DND-41 (cell line): Measurements from ENCODE around the gene KCND3.

ENCODE experiments used
- ATAC-seq: fragments of 200-7000 bp; cut with Tn5 transposase; 3 replicates; pipeline ENCODE4 v1.9.1; 2021; ENCODE audit warnings: low read depth; ENCODE audit not compliant: insufficient read depth
- DNase-seq: peaks from one replicate; pipeline ENCODE4 v3.0.0-alpha.2; 2020
- H2AFZ ChIP-seq: 2 replicates; pipeline ENCODE4 v1.6.0; 2012; ENCODE audit warnings: low read depth, low read length
- H3K27ac ChIP-seq: 2 replicates; pipeline ENCODE4 v1.5.1; 2012; ENCODE audit warnings: low read length, inconsistent platforms
- H3K27me3 ChIP-seq: fragments of 200-600 bp; sonication (generic); 2 replicates; pipeline ENCODE4 v1.6.0; 2012; ENCODE audit warnings: low read length, mild to moderate bottlenecking, inconsistent platforms; ENCODE audit not compliant: insufficient read depth, poor library complexity
- H3K36me3 ChIP-seq: 2 replicates; pipeline ENCODE4 v1.5.1; 2012; ENCODE audit warnings: low read length, inconsistent platforms; ENCODE audit not compliant: insufficient read depth
- H3K4me1 ChIP-seq: 2 replicates; pipeline ENCODE4 v1.5.1; 2012; ENCODE audit warnings: mild to moderate bottlenecking, low read length; ENCODE audit not compliant: insufficient read depth
- H3K4me2 ChIP-seq: 2 replicates; pipeline ENCODE4 v1.6.0; 2012; ENCODE audit warnings: mild to moderate bottlenecking, moderate library complexity, low read length, inconsistent platforms; ENCODE audit not compliant: insufficient read depth
- H3K4me3 ChIP-seq, 2 experiments: fragments of 200-600 bp in 1 of 2; shearing (Covaris generic) in 1 of 2; 2 replicates each; pipeline ENCODE4 v1.5.1; 2012 to 2016; ENCODE audit warnings: inconsistent platforms in 2 of 2, low read length in 2 of 2, mild to moderate bottlenecking in 2 of 2, low read depth in 1 of 2, moderate library complexity in 1 of 2
- H3K79me2 ChIP-seq: 2 replicates; pipeline ENCODE4 v1.6.0; 2012; ENCODE audit warnings: low read length, inconsistent platforms; ENCODE audit not compliant: insufficient read depth
- H3K9ac ChIP-seq: 2 replicates; pipeline ENCODE4 v1.6.0; 2012; ENCODE audit warnings: low read depth, mild to moderate bottlenecking, inconsistent platforms, low read length, moderate library complexity
- H3K9me3 ChIP-seq: 2 replicates; pipeline ENCODE4 v1.5.1; 2012; ENCODE audit warnings: low read length, moderate library complexity, mild to moderate bottlenecking, inconsistent platforms; ENCODE audit not compliant: insufficient read depth, severe bottlenecking
- H4K20me1 ChIP-seq: 2 replicates; pipeline ENCODE4 v1.6.0; 2012; ENCODE audit warnings: low read length; ENCODE audit not compliant: insufficient read depth
- EZH2 ChIP-seq: IDR thresholded peaks from 3 replicates; pipeline ENCODE4 v1.6.1; 2012; ENCODE audit warnings: borderline replicate concordance, low read depth, mild to moderate bottlenecking, moderate library complexity, low read length, inconsistent platforms; ENCODE audit not compliant: severe bottlenecking
- TF ChIP-seq, protein P1 (sequence below): IDR thresholded peaks from 2 replicates; pipeline ENCODE4 v1.5.1; 2012; ENCODE audit warnings: borderline replicate concordance, low read length, moderate library complexity, mild to moderate bottlenecking; ENCODE audit not compliant: poor library complexity, severe bottlenecking; ENCODE audit errors: extremely low read depth

KCND3 gene

DNA sequence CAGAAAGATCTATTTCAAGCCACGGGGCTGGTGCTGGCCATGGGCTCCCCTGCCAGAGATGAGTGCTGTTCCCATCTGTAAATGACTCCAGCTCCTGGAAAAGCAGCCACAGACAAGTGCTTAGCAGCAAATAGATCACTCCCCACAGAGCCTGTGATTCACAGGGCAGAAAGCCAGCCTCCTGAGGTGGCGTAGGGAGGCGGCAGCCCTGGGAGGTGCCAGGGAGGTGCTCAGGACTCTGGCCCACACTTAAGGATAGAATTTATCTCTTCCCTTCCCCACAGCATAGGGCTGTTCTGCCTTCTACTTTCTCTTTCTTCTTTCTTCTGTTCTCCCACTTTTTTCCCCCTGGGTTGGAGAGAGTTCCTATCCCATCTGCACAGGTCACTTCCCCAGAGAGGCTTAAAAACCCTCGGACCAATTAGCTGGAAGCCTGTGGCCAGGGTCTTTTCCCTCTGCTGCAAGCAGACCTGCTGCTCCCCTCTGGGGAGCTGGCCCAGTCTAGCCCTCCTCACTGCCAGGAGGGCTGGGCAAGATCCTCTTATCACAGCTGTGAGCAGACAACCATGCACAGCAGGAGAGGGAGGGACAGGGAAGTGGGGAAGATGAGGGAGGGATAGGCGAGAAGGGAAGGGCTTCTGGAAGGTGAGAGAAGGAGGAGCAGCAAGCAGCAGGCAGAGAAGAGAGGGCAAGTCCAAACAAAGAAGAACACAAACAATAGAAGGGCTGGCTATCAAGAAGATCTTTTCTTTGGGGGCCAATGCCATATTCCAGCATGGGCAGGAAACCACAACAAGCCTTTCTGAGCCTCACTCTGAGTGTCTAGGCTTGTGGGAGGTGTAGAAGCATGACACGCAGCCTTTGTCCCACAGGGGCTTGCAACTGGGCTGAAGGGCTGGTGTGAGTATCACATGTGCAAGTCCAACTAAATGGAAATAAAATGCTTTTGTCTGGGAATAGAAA lies 41.0 kb downstream of the KCND3 start:
- DNase-seq (peak; percentile 16), ATAC-seq (peak; percentile 78)
- H3K27ac ChIP-seq, result no peak overlapping the region
- H3K4me2 ChIP-seq, result no peak overlapping the region
- H4K20me1 ChIP-seq, result no peaks in the 10 kb centered on the region
- H3K79me2 ChIP-seq, result no peaks in the 10 kb centered on the region
- H3K4me1 ChIP-seq, result no peaks in the 10 kb centered on the region
- no peak overlapping the region for H3K4me3 ChIP-seq
- TF ChIP-seq, protein P1, sequence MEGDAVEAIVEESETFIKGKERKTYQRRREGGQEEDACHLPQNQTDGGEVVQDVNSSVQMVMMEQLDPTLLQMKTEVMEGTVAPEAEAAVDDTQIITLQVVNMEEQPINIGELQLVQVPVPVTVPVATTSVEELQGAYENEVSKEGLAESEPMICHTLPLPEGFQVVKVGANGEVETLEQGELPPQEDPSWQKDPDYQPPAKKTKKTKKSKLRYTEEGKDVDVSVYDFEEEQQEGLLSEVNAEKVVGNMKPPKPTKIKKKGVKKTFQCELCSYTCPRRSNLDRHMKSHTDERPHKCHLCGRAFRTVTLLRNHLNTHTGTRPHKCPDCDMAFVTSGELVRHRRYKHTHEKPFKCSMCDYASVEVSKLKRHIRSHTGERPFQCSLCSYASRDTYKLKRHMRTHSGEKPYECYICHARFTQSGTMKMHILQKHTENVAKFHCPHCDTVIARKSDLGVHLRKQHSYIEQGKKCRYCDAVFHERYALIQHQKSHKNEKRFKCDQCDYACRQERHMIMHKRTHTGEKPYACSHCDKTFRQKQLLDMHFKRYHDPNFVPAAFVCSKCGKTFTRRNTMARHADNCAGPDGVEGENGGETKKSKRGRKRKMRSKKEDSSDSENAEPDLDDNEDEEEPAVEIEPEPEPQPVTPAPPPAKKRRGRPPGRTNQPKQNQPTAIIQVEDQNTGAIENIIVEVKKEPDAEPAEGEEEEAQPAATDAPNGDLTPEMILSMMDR, result no peak
- TF ChIP-seq EZH2, result no peak
- H2AFZ ChIP-seq, result no peak overlapping the region
- no peak overlapping the region for H3K9ac ChIP-seq
- peaks cover 14% of the 10 kb centered on the region for H3K27me3 ChIP-seq
- no peaks in the 10 kb centered on the region for H3K36me3 ChIP-seq
- no peaks in the 10 kb centered on the region for H3K9me3 ChIP-seq

- DNase-seq, result no peak
These were observed 45.4 kb downstream of the KCND3 start for GRCh38 chr1:111943846-111944749.

DNA sequence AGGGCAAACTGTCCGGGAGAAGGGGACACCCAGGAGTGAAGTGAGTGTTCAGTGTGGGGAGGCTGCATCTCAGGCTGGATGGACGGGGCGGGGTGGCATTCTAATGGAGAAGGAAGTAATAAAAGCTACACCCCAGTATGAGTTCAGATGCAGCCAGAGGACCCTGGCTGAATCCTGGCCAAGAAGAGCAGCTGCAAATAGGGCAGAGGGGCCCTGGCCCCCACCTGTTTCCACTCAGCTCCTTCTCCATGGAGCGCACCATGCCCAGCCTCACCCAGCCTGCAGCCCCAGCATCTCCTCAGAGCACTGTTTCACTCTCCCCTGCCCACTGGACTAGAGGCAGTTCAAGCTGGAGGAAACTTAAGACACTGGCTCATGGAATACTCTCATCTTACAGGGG lies 46.4 kb downstream of the KCND3 start:
- no peaks in the 10 kb centered on the region for H3K36me3 ChIP-seq
- H3K4me2 ChIP-seq, result no peak overlapping the region
- TF ChIP-seq EZH2, result no peak
- TF ChIP-seq, protein P1, result no peak
- DNase-seq (no peak), ATAC-seq (no peak)
- H4K20me1 ChIP-seq, result no peaks in the 10 kb centered on the region
- no peaks in the 10 kb centered on the region for H3K9me3 ChIP-seq
- H3K27ac ChIP-seq, result no peak overlapping the region
- no peaks in the 10 kb centered on the region for H3K79me2 ChIP-seq
- H2AFZ ChIP-seq, result no peak overlapping the region
- H3K4me3 ChIP-seq, result no peak overlapping the region
- peaks cover 7% of the 10 kb centered on the region for H3K27me3 ChIP-seq
- H3K4me1 ChIP-seq, result no peaks in the 10 kb centered on the region
- no peak overlapping the region for H3K9ac ChIP-seq

More at GRCh38 chr1:111943846-111944749, 45.4 kb downstream of the KCND3 start:
- H3K79me2 ChIP-seq, result no peaks in the 10 kb centered on the region
- H3K27ac ChIP-seq, result no peak overlapping the region
- no peak for TF ChIP-seq EZH2
- TF ChIP-seq, protein P1, result no peak
- H4K20me1 ChIP-seq, result no peaks in the 10 kb centered on the region
- no peak overlapping the region for H2AFZ ChIP-seq
- H3K4me3 ChIP-seq, result no peak overlapping the region
- no peaks in the 10 kb centered on the region for H3K4me1 ChIP-seq
- no peak overlapping the region for H3K4me2 ChIP-seq
- H3K9ac ChIP-seq, result no peak overlapping the region
- no peak for ATAC-seq
- no peaks in the 10 kb centered on the region for H3K9me3 ChIP-seq
- H3K36me3 ChIP-seq, result no peaks in the 10 kb centered on the region
- peaks cover 14% of the 10 kb centered on the region for H3K27me3 ChIP-seq
